Retinal pigment epithelial cell (primary cell): ENCODE measurements around the gene LMBR1.
"Not testable (repeated sequence)": the region's sequence is repeated elsewhere in the genome, so short reads cannot be mapped to it uniquely, and the experiment has no call there.

Source experiments
- DNase-seq: peaks from one replicate; pipeline ENCODE4 v3.0.0-alpha.2; 2010; ENCODE audit warnings: low read depth
- H3K4me3 ChIP-seq: 2 replicates; pipeline ENCODE4 v1.5.1; 2011; ENCODE audit warnings: mild to moderate bottlenecking, low read length, control low read depth, moderate library complexity
- CTCF ChIP-seq: conservative IDR thresholded peaks from 2 replicates; pipeline ENCODE4 v1.5.1; 2011; ENCODE audit warnings: low read depth, low read length, control low read depth, inconsistent platforms

Gene LMBR1

GRCh38 chr7:156703773-156704482 is 189.1 kb downstream of the LMBR1 start:
- no peak for DNase-seq
- no peak for TF ChIP-seq CTCF
- no peak overlapping the region for H3K4me3 ChIP-seq

- H3K4me3 ChIP-seq: no peak overlapping the region
- no peak for DNase-seq
- no peak for TF ChIP-seq CTCF
These were observed 189.8 kb downstream of the LMBR1 start for GRCh38 chr7:156703209-156703608.

GRCh38 chr7:156702399-156702798 is 190.6 kb downstream of the LMBR1 start:
- TF ChIP-seq CTCF: no peak
- no peak for DNase-seq
- H3K4me3 ChIP-seq: no peak overlapping the region

GRCh38 chr7:156701787-156702186 is 191.2 kb downstream of the LMBR1 start:
- not testable (repeated sequence) for H3K4me3 ChIP-seq, DNase-seq

- not testable (repeated sequence) for H3K4me3 ChIP-seq, DNase-seq
These were observed 194.5 kb downstream of the LMBR1 start for GRCh38 chr7:156698512-156698911.

GRCh38 chr7:156697283-156697682 is 195.7 kb downstream of the LMBR1 start:
- H3K4me3 ChIP-seq, DNase-seq: not testable (repeated sequence)

GRCh38 chr7:156693627-156694026 is 199.4 kb downstream of the LMBR1 start:
- H3K4me3 ChIP-seq: no peak overlapping the region
- no peak for DNase-seq
- TF ChIP-seq CTCF: no peak

GRCh38 chr7:156692849-156693248 is 200.1 kb downstream of the LMBR1 start:
- DNase-seq: no peak
- no peak overlapping the region for H3K4me3 ChIP-seq
- no peak for TF ChIP-seq CTCF

GRCh38 chr7:156691764-156692163 is 201.2 kb downstream of the LMBR1 start:
- TF ChIP-seq CTCF: no peak

More at GRCh38 chr7:156691764-156692163, 201.2 kb downstream of the LMBR1 start:
- DNase-seq: no peak
- no peak overlapping the region for H3K4me3 ChIP-seq
